ENCODE data around the gene MTCL1. TPM values are rescaled to one million over a fixed set of nuclear protein-coding genes. Genes with fewer than 3 reads are reported as not detected.

The MTCL1 gene
- polyA plus RNA-seq, 3 donors, result not detected

- peaks cover 0 to 3% (median 0%) of the 10 kb centered on the region in 7 donors for H3K9me3 Mint-ChIP-seq
- Histone ChIP-seq H2AFZ (ENCODE audit: insufficient read depth, low read depth, low read length, poor library complexity, severe bottlenecking) (no peak overlapping the region), H3K4me1 (ENCODE audit: control insufficient read depth in 1 of 2, insufficient read depth in 2 of 2, low read length in 2 of 2) (no peaks in the 10 kb centered on the region), H3K27ac (ENCODE audit: low read depth in 1 of 2, low read length in 2 of 2) (no peak overlapping the region), H3K36me3 (replicated peaks in 1 of 2; ENCODE audit: control insufficient read depth in 1 of 2, insufficient read depth in 2 of 2, low read length in 2 of 2) (no peaks in the 10 kb centered on the region), H3K4me3 (replicated peaks in 1 of 3; ENCODE audit: low read depth in 2 of 3, low read length in 3 of 3) (no peak overlapping the region), H3K9ac (ENCODE audit: insufficient read depth, low read length, poor library complexity, severe bottlenecking) (no peak overlapping the region), H3K4me2 (replicated peaks; ENCODE audit: extremely low read depth, low read length, poor library complexity, severe bottlenecking) (no peak overlapping the region), H3K79me2 (ENCODE audit: insufficient read depth, low read length) (no peaks in the 10 kb centered on the region), H3K27me3 (ENCODE audit: control insufficient read depth in 2 of 2, insufficient read depth in 2 of 2, low read length in 2 of 2) (peaks cover 2 to 6% of the 10 kb centered on the region in 2 donors), H4K20me1 (ENCODE audit: insufficient read depth, low read length) (no peaks in the 10 kb centered on the region), H3K9me3 (replicated peaks in 1 of 2; ENCODE audit: control insufficient read depth in 1 of 2, insufficient read depth in 1 of 2, low read length in 2 of 2) (no peaks in the 10 kb centered on the region)
- peaks cover 3% of the 10 kb centered on the region for H3K4me1 Mint-ChIP-seq
- H3K27me3 Mint-ChIP-seq (ENCODE audit: low read depth in 3 of 3), result peaks cover 0 to 11% (median 9%) of the 10 kb centered on the region in 3 donors
- H3K36me3 Mint-ChIP-seq, result no peaks in the 10 kb centered on the region
- no peak for TF ChIP-seq CTCF (IDR thresholded peaks at IDR 0.05)
- no peak overlapping the region for H3K4me3 Mint-ChIP-seq
- 67% methylated on average over 4 of the region's 10 CpGs for WGBS (ENCODE audit: insufficient coverage)
- no peak for DNase-seq
- intact Hi-C loops (cut with micrococcal nuclease), result loop anchor here (5.0 kb wide), 1 partner anchor 292 kb away; no protein-coding TSS in a partner anchor
- H3K27ac Mint-ChIP-seq, result no peak overlapping the region
Observed at GRCh38 chr18:8694891-8695290, 10.5 kb upstream of the MTCL1 start.

- H3K27me3 Mint-ChIP-seq (ENCODE audit: low read depth in 3 of 3), result peaks cover 3 to 18% (median 16%) of the 10 kb centered on the region in 3 donors
Observed at GRCh38 chr18:8695932-8696517, 9.3 kb upstream of the MTCL1 start.

More at GRCh38 chr18:8695932-8696517, 9.3 kb upstream of the MTCL1 start:
- Histone ChIP-seq H3K4me1 (ENCODE audit: control insufficient read depth in 1 of 2, insufficient read depth in 2 of 2, low read length in 2 of 2) (no peaks in the 10 kb centered on the region), H4K20me1 (ENCODE audit: insufficient read depth, low read length) (no peaks in the 10 kb centered on the region), H3K79me2 (ENCODE audit: insufficient read depth, low read length) (no peaks in the 10 kb centered on the region), H2AFZ (ENCODE audit: insufficient read depth, low read depth, low read length, poor library complexity, severe bottlenecking) (no peak overlapping the region), H3K9ac (ENCODE audit: insufficient read depth, low read length, poor library complexity, severe bottlenecking) (no peak overlapping the region), H3K36me3 (replicated peaks in 1 of 2; ENCODE audit: control insufficient read depth in 1 of 2, insufficient read depth in 2 of 2, low read length in 2 of 2) (no peaks in the 10 kb centered on the region), H3K27ac (ENCODE audit: low read depth in 1 of 2, low read length in 2 of 2) (no peak overlapping the region), H3K9me3 (replicated peaks in 1 of 2; ENCODE audit: control insufficient read depth in 1 of 2, insufficient read depth in 1 of 2, low read length in 2 of 2) (no peaks in the 10 kb centered on the region), H3K27me3 (ENCODE audit: control insufficient read depth in 2 of 2, insufficient read depth in 2 of 2, low read length in 2 of 2) (peaks cover 2 to 11% of the 10 kb centered on the region in 2 donors), H3K4me2 (replicated peaks; ENCODE audit: extremely low read depth, low read length, poor library complexity, severe bottlenecking) (no peak overlapping the region), H3K4me3 (replicated peaks in 1 of 3; ENCODE audit: low read depth in 2 of 3, low read length in 3 of 3) (no peak overlapping the region)
- H3K9me3 Mint-ChIP-seq, result peaks cover 0 to 3% (median 0%) of the 10 kb centered on the region in 7 donors
- no peaks in the 10 kb centered on the region for H3K36me3 Mint-ChIP-seq
- TF ChIP-seq CTCF (IDR thresholded peaks at IDR 0.05), result no peak
- no peak overlapping the region for H3K27ac Mint-ChIP-seq
- intact Hi-C loops (cut with micrococcal nuclease), result loop anchor here (5.0 kb wide), 1 partner anchor 291 kb away; no protein-coding TSS in a partner anchor
- peaks cover 3% of the 10 kb centered on the region for H3K4me1 Mint-ChIP-seq
- H3K4me3 Mint-ChIP-seq, result no peak overlapping the region
- WGBS (ENCODE audit: insufficient coverage), result no CpG with 5 or more reads among the region's 3 CpGs
- no peak for DNase-seq
